ENCODE data around the gene SETD1B. TPM values are rescaled to one million over a fixed set of nuclear protein-coding genes. Genes with fewer than 3 reads are reported as not detected.
A peak's percentile ranks its signal among the peaks of the same experiment; 100 is the strongest.

The SETD1B gene
- total RNA-seq, 1 donor from 2014 or later: 7.9 TPM

GRCh38 chr12:121839106-121839992 is 35.5 kb downstream of the SETD1B start:
- Histone ChIP-seq H3K4me1 (peaks cover 11% of the 10 kb centered on the region), H3K9me3 (replicated peaks) (no peaks in the 10 kb centered on the region), H3K4me3 (peak overlapping the region; percentile 72), H3K27me3 (ENCODE audit: low read depth) (no peaks in the 10 kb centered on the region), H3K36me3 (no peaks in the 10 kb centered on the region), H3K27ac (replicated peaks) (peak overlapping the region; percentile 72)
- intact Hi-C loops (cut with micrococcal nuclease): no loop called here
- TF ChIP-seq CTCF (IDR thresholded peaks at IDR 0.05; ENCODE audit: borderline replicate concordance): peak; percentile 68
- peak; percentile 100 for DNase-seq

GRCh38 chr12:121839993-121840761 is 36.4 kb downstream of the SETD1B start:
- TF ChIP-seq CTCF (IDR thresholded peaks at IDR 0.05; ENCODE audit: borderline replicate concordance): no peak
- Histone ChIP-seq H3K4me1 (peaks cover 11% of the 10 kb centered on the region), H3K9me3 (replicated peaks) (no peaks in the 10 kb centered on the region), H3K36me3 (no peaks in the 10 kb centered on the region), H3K27me3 (ENCODE audit: low read depth) (no peaks in the 10 kb centered on the region), H3K27ac (replicated peaks) (peak overlapping the region; percentile 72), H3K4me3 (peak overlapping the region; percentile 72)
- DNase-seq: no peak
- intact Hi-C loops (cut with micrococcal nuclease): no loop called here

- no peak overlapping the region for H3K27ac ChIP-seq (replicated peaks)
- intact Hi-C loops (cut with micrococcal nuclease): no loop called here
- H3K4me1 ChIP-seq: peaks cover 11% of the 10 kb centered on the region
- H3K36me3 ChIP-seq: no peaks in the 10 kb centered on the region
- no peaks in the 10 kb centered on the region for H3K27me3 ChIP-seq (ENCODE audit: low read depth)
- no peak for DNase-seq
- H3K9me3 ChIP-seq (replicated peaks): no peaks in the 10 kb centered on the region
- TF ChIP-seq CTCF (IDR thresholded peaks at IDR 0.05; ENCODE audit: borderline replicate concordance): no peak
- H3K4me3 ChIP-seq: no peak overlapping the region
These were observed 39.6 kb downstream of the SETD1B start for GRCh38 chr12:121843236-121843982.

GRCh38 chr12:121845701-121846100 is 41.9 kb downstream of the SETD1B start:
- no peak for TF ChIP-seq CTCF (IDR thresholded peaks at IDR 0.05; ENCODE audit: borderline replicate concordance)
- DNase-seq: no peak
- no peaks in the 10 kb centered on the region for H3K4me1 ChIP-seq
- H3K27me3 ChIP-seq (ENCODE audit: low read depth): no peaks in the 10 kb centered on the region
- no peak overlapping the region for H3K4me3 ChIP-seq
- H3K9me3 ChIP-seq (replicated peaks): no peaks in the 10 kb centered on the region
- H3K36me3 ChIP-seq: no peaks in the 10 kb centered on the region
- no peak overlapping the region for H3K27ac ChIP-seq (replicated peaks)
- intact Hi-C loops (cut with micrococcal nuclease): no loop called here

- Histone ChIP-seq H3K36me3 (no peaks in the 10 kb centered on the region), H3K4me3 (no peak overlapping the region), H3K27ac (replicated peaks) (no peak overlapping the region), H3K27me3 (ENCODE audit: low read depth) (no peaks in the 10 kb centered on the region), H3K9me3 (replicated peaks) (no peaks in the 10 kb centered on the region), H3K4me1 (no peaks in the 10 kb centered on the region)
- intact Hi-C loops (cut with micrococcal nuclease): no loop called here
- TF ChIP-seq CTCF (IDR thresholded peaks at IDR 0.05; ENCODE audit: borderline replicate concordance): no peak
- no peak for DNase-seq
These were observed 45.4 kb downstream of the SETD1B start for GRCh38 chr12:121849211-121849610.
